Measurements from ENCODE around the gene VDR. TPM values are rescaled to one million over a fixed set of nuclear protein-coding genes. Genes with fewer than 3 reads are reported as not detected.

The VDR gene
- total RNA-seq, 4 donors from 2014 or later = 75.1 to 193 (median 156) TPM

GRCh38 chr12:47802312-47802711 lies 102.5 kb downstream of the VDR start:
- Histone ChIP-seq H3K4me1 (peaks cover 0 to 85% (median 21%) of the 10 kb centered on the region in 4 donors), H3K27me3 (no peaks in the 10 kb centered on the region), H3K27ac (peak overlapping the region in 3 of 4 donors; percentile 42 to 59 (median 52)), H3K4me3 (no peak overlapping the region), H3K36me3 (peaks cover 0 to 5% (median 0%) of the 10 kb centered on the region in 3 donors), H3K9me3 (no peaks in the 10 kb centered on the region)
- TF ChIP-seq CTCF (IDR thresholded peaks at IDR 0.05) (peak in 2 of 6 experiments; percentile 8 to 12), POLR2A (IDR thresholded peaks at IDR 0.05) (no peak)
- DNase-seq = no peak

GRCh38 chr12:47801904-47802246 lies 102.9 kb downstream of the VDR start:
- Histone ChIP-seq H3K4me3 (no peak overlapping the region), H3K4me1 (peaks cover 0 to 81% (median 19%) of the 10 kb centered on the region in 4 donors), H3K9me3 (no peaks in the 10 kb centered on the region), H3K36me3 (peaks cover 0 to 9% (median 0%) of the 10 kb centered on the region in 3 donors), H3K27me3 (no peaks in the 10 kb centered on the region), H3K27ac (peak overlapping the region in 2 of 4 donors; percentile 42 to 52)
- TF ChIP-seq CTCF (IDR thresholded peaks at IDR 0.05) = no peak
- no peak for TF ChIP-seq POLR2A (IDR thresholded peaks at IDR 0.05)
- no peak for DNase-seq

- H3K27ac ChIP-seq = peak overlapping the region in 2 of 4 donors; percentile 4 to 52
- H3K4me3 ChIP-seq = no peak overlapping the region
- H3K4me1 ChIP-seq = peaks cover 0 to 75% (median 18%) of the 10 kb centered on the region in 4 donors
- H3K36me3 ChIP-seq = peaks cover 0 to 14% (median 0%) of the 10 kb centered on the region in 3 donors
- H3K9me3 ChIP-seq = no peaks in the 10 kb centered on the region
- no peaks in the 10 kb centered on the region for H3K27me3 ChIP-seq
- no peak for DNase-seq
- TF ChIP-seq POLR2A (IDR thresholded peaks at IDR 0.05) (no peak), CTCF (IDR thresholded peaks at IDR 0.05) (peak in 1 of 6 experiments; percentile 18)
These were observed 103.5 kb downstream of the VDR start for GRCh38 chr12:47801170-47801903.

- TF ChIP-seq POLR2A (IDR thresholded peaks at IDR 0.05) = no peak
- no peak for TF ChIP-seq CTCF (IDR thresholded peaks at IDR 0.05)
- Histone ChIP-seq H3K27me3 (no peaks in the 10 kb centered on the region), H3K27ac (peak overlapping the region in 2 of 4 donors; percentile 4 to 8), H3K4me3 (no peak overlapping the region), H3K9me3 (no peaks in the 10 kb centered on the region), H3K36me3 (peaks cover 0 to 21% (median 0%) of the 10 kb centered on the region in 3 donors), H3K4me1 (peaks cover 0 to 68% (median 18%) of the 10 kb centered on the region in 4 donors)
- no peak for DNase-seq
These were observed 104.2 kb downstream of the VDR start for GRCh38 chr12:47800582-47800981.

GRCh38 chr12:47799357-47799955 lies 105.3 kb downstream of the VDR start:
- Histone ChIP-seq H3K27ac (peak overlapping the region in 1 of 4 donors; percentile 10), H3K4me1 (peaks cover 0 to 58% (median 16%) of the 10 kb centered on the region in 4 donors), H3K4me3 (no peak overlapping the region), H3K36me3 (peaks cover 0 to 32% (median 0%) of the 10 kb centered on the region in 3 donors), H3K27me3 (no peaks in the 10 kb centered on the region), H3K9me3 (no peaks in the 10 kb centered on the region)
- no peak for TF ChIP-seq POLR2A (IDR thresholded peaks at IDR 0.05)
- DNase-seq = no peak

GRCh38 chr12:47798382-47798948 lies 106.3 kb downstream of the VDR start:
- Histone ChIP-seq H3K36me3 (peaks cover 0 to 42% (median 0%) of the 10 kb centered on the region in 3 donors), H3K9me3 (no peaks in the 10 kb centered on the region), H3K4me3 (no peak overlapping the region), H3K27me3 (no peaks in the 10 kb centered on the region), H3K4me1 (peaks cover 0 to 48% (median 15%) of the 10 kb centered on the region in 4 donors), H3K27ac (no peak overlapping the region)
- no peak for DNase-seq
- TF ChIP-seq CTCF (IDR thresholded peaks at IDR 0.05) = no peak
- no peak for TF ChIP-seq POLR2A (IDR thresholded peaks at IDR 0.05)
